B cell (primary cell): ENCODE measurements around the gene HMGCS1.

Experiments
- CTCF ChIP-seq: fragments of 200-600 bp; IDR thresholded peaks from one replicate; pipeline ENCODE4 v1.8.0; 2022; ENCODE audit warnings: antibody characterized with exemption, mild to moderate bottlenecking
- EZH2 ChIP-seq: IDR thresholded peaks from 2 replicates; pipeline ENCODE4 v1.6.1; 2012; ENCODE audit warnings: borderline replicate concordance, low read depth, mild to moderate bottlenecking, moderate library complexity, low read length; ENCODE audit not compliant: insufficient read depth, poor library complexity, severe bottlenecking

- TF ChIP-seq CTCF (no peak), EZH2 (no peak)
Observed at GRCh38 chr5:43348861-43349363, 35.7 kb upstream of the HMGCS1 start.
